ENCODE measurements around the gene ABCA12. TPM values are rescaled to one million over a fixed set of nuclear protein-coding genes. Genes with fewer than 3 reads are reported as not detected.

The ABCA12 gene
- total and polyA plus RNA-seq, 2 of the 8 experiments (the other 6 are each of a cell fraction or from before 2014, with no cell fraction given): not detected

- TF ChIP-seq TEAD4 (IDR thresholded peaks at IDR 0.05; ENCODE audit: low read depth, low read length) (no peak), NANOG (IDR thresholded peaks at IDR 0.05; ENCODE audit: insufficient read depth, low read depth, low read length, poor library complexity, severe bottlenecking) (no peak)
- Histone ChIP-seq H3K36me3 (ENCODE audit: control insufficient read depth in 2 of 4, insufficient read depth in 4 of 4, low read length in 3 of 4) (no peaks in the 10 kb centered on the region), H3K23ac (ENCODE audit: insufficient read length) (no peak overlapping the region), H2BK15ac (ENCODE audit: low read length) (no peak overlapping the region), H4K91ac (replicated peaks; ENCODE audit: insufficient read length, low read length) (no peak overlapping the region), H2AFZ (ENCODE audit: low read length) (no peak overlapping the region), H3K4ac (replicated peaks; ENCODE audit: insufficient read length, low read depth, low read length) (no peak overlapping the region), H4K5ac (ENCODE audit: insufficient read length, low read depth, low read length) (no peak overlapping the region), H3K79me1 (ENCODE audit: low read depth, low read length) (no peaks in the 10 kb centered on the region), H3K27ac (ENCODE audit: low read depth, low read length) (no peak overlapping the region), H3K9ac (replicated peaks in 1 of 4; ENCODE audit: extremely low read depth in 1 of 4, low read depth in 3 of 4, low read length in 3 of 4) (no peak overlapping the region), H3K27me3 (replicated peaks in 1 of 4; ENCODE audit: control insufficient read depth in 3 of 4, extremely low read depth in 1 of 4, insufficient read depth in 3 of 4, low read length in 3 of 4) (no peaks in the 10 kb centered on the region), H2BK5ac (ENCODE audit: low read depth, low read length) (no peak overlapping the region), H4K8ac (ENCODE audit: extremely low read depth, insufficient read depth, low read length) (no peak overlapping the region; the same call in 1 of the 2 replicates), H3K23me2 (ENCODE audit: low read depth, low read length) (no peaks in the 10 kb centered on the region), H3K4me2 (ENCODE audit: insufficient read depth in 1 of 2, low read depth in 2 of 2, low read length in 2 of 2) (no peak overlapping the region), H3K4me3 (ENCODE audit: extremely low read depth in 1 of 4, insufficient read depth in 2 of 4, low read depth in 3 of 4, low read length in 4 of 4) (no peak overlapping the region), H4K20me1 (replicated peaks in 1 of 2; ENCODE audit: control insufficient read depth in 1 of 2, insufficient read depth in 2 of 2, low read length in 2 of 2) (no peaks in the 10 kb centered on the region), H2BK12ac (ENCODE audit: low read depth, low read length) (no peak overlapping the region), H2BK20ac (ENCODE audit: low read length) (no peak overlapping the region), H2BK120ac (replicated peaks; ENCODE audit: low read depth, low read length) (no peak overlapping the region), H3K79me2 (ENCODE audit: control insufficient read depth in 1 of 2, insufficient read depth in 2 of 2, low read length in 2 of 2) (no peaks in the 10 kb centered on the region), H3K4me1 (replicated peaks in 1 of 4; ENCODE audit: control insufficient read depth in 3 of 4, insufficient read depth in 4 of 4, low read length in 3 of 4) (no peaks in the 10 kb centered on the region), H3K18ac (ENCODE audit: extremely low read depth, low read length) (no peak overlapping the region), H3K14ac (ENCODE audit: insufficient read length) (no peak overlapping the region), H3K9me3 (ENCODE audit: insufficient read depth in 2 of 2, low read depth in 1 of 2, low read length in 1 of 2) (no peaks in the 10 kb centered on the region; a peak in 2 of 4 replicates), H2AK5ac (ENCODE audit: low read depth, low read length) (no peak overlapping the region), H3K56ac (replicated peaks; ENCODE audit: insufficient read length, low read depth, low read length) (no peak overlapping the region)
- ChIA-PET POLR2A (ENCODE audit: partially characterized antibody) (no interaction called here), CTCF (ENCODE audit: partially characterized antibody) (interaction anchor here (0.6 kb wide), 1 partner anchor 494 kb away, joined by 3 read pairs; no protein-coding TSS in a partner anchor)
- DNase-seq (ENCODE audit: low read depth in 1 of 2, low spot score in 2 of 2): no peak
- no peak for FAIRE-seq
- WGBS, 2 experiments (ENCODE audit: extremely low coverage in 1 of 2, insufficient coverage in 1 of 2, insufficient read length in 1 of 2, insufficient replicate concordance in 2 of 2, low coverage in 1 of 2, low lambda C conversion rate in 2 of 2, missing lambda C conversion rate in 1 of 2): 93% methylated on average over 6 of the region's 6 CpGs; no CpG with 5 or more reads in 1 of the 2 experiments
Measured at GRCh38 chr2:215098875-215099274, 39.6 kb downstream of the ABCA12 start.
